ENCODE measurements around the gene CUEDC1. TPM values are rescaled to one million over a fixed set of nuclear protein-coding genes. Genes with fewer than 3 reads are reported as not detected.
"Not testable (repeated sequence)": the region's sequence is repeated elsewhere in the genome, so short reads cannot be mapped to it uniquely, and the experiment has no call there.

CUEDC1 gene
- total RNA-seq, 2 experiments from 2014 or later, result 0.47 TPM; not detected in 1

DNA sequence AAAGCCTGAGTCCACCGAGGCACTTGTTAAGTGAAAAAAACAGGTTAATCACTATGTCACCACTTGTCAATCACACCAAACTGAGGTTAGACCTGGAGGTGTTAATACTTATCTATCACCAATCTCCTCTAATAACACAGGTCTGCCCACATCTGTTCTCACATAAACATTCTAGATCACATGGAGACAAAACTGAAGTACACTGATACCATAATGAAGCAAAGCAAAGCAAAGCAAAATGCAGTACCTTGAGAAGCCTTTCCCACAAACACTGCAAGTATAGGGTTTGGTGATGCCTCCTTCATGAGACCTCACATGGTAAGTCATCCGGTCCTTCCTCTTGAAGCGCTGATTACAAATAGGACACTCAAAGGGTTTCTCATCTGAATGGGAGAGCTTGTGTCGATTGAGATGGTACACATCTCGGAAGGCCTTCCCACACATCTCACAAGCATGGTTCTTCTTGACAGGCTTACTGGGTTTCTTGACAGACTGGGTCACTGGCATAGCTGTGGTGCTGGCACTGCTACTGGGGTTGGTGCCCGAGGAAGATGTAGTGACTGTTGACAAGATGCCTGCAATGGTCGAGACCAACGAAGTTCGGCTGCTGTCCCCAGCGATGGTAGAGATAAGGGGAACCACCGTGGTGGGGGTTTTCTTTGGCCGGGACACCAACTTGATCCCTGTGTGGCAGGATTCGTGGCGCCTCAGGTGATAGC, 27.4 kb upstream of the CUEDC1 start:
- H3K36me3 Mint-ChIP-seq (ENCODE audit: low read depth), result peaks cover 63% of the 10 kb centered on the region
- no peaks in the 10 kb centered on the region for H3K27me3 Mint-ChIP-seq
- H3K4me1 Mint-ChIP-seq, result peaks cover 55% of the 10 kb centered on the region
- no peak overlapping the region for H3K4me3 Mint-ChIP-seq
- no peak for DNase-seq
- H3K9me3 Mint-ChIP-seq, result no peaks in the 10 kb centered on the region
- H3K27ac Mint-ChIP-seq, result no peak overlapping the region
- POLR2A ChIA-PET, result no interaction called here
- CTCF ChIA-PET, result interaction anchor here (1.0 to 1.4 kb wide), 2 partner anchors 13 to 17 kb away, joined by 3 read pairs; no protein-coding TSS in a partner anchor

DNA sequence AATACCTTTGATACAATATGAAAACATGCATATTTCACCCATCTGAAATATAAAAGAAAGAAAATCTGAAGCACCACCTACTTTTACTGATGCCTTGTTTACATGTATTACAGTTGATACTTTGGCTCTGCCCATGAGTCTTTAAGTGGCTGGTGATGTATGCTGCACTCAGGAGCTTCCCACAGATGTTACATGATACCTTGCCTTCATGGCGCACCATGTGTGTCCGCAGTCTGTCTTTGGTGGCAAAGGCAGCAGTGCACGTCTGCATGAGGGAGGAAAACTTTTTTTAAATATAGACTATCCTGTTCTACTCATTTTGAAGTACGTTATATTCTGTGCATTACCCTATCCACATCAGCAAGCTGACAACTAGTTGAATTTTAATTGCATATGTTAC, 25.3 kb upstream of the CUEDC1 start:
- Mint-ChIP-seq H3K4me3 (no peak overlapping the region), H3K9me3 (no peaks in the 10 kb centered on the region), H3K36me3 (ENCODE audit: low read depth) (peaks cover 69% of the 10 kb centered on the region), H3K27me3 (no peaks in the 10 kb centered on the region), H3K27ac (no peak overlapping the region), H3K4me1 (peaks cover 42% of the 10 kb centered on the region)
- ChIA-PET CTCF (interaction anchor here (1.0 to 1.5 kb wide), 4 partner anchors 10 to 88 kb away, joined by 3 to 5 read pairs (median 4); partner anchors contain the start of gene CUEDC1), POLR2A (no interaction called here)
- no peak for DNase-seq

DNA sequence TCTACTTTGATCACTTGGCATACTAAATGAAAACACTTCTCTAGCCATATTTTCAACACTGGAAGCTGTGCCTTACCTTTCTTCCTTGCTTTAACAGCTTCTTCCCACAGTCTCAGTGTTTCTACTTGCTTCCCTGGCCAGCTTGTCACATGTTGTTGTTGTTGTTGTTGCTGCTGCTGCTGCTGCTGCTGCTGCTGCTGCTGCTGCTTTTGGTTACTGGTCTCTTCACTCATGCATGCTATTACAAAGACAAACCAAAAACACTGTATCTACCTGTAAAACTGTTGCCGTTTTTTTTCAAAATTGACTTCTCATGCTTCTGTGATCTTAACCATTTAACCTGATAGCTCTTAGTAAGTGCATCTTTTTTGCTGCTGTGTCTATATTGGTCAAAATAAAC, 23.9 kb upstream of the CUEDC1 start:
- ChIA-PET CTCF (interaction anchor here (0.9 kb wide), 1 partner anchor 13 kb away, joined by 3 read pairs; no protein-coding TSS in a partner anchor), POLR2A (no interaction called here)
- DNase-seq, result no peak
- H3K4me3 Mint-ChIP-seq, result no peak overlapping the region
- H3K27ac Mint-ChIP-seq, result no peak overlapping the region
- peaks cover 74% of the 10 kb centered on the region for H3K36me3 Mint-ChIP-seq (ENCODE audit: low read depth)
- no peaks in the 10 kb centered on the region for H3K27me3 Mint-ChIP-seq
- H3K4me1 Mint-ChIP-seq, result peaks cover 28% of the 10 kb centered on the region
- H3K9me3 Mint-ChIP-seq, result no peaks in the 10 kb centered on the region

DNA sequence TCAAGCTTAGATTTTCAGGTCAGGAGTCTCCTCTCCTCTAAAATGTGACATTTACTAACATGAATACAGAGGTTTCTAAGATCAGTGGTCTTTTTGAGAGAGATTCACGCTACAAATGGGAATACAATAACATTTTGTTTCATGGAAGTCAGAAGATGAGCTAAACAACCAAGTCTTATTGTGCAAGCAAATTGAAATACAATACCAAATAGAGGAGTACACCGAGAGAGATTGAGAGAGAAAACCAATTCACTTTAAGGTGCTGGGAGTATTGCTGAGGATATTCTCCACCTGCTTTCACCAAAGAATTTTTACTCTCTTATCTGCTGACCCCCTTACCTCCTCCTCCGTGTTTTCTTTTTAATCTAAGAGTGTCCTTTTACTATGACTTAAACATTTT, 21.4 kb upstream of the CUEDC1 start:
- ChIA-PET CTCF (interaction anchor here (0.6 to 1.8 kb wide), 3 partner anchors 8 to 26 kb away, joined by 3 to 5 read pairs (median 4); no protein-coding TSS in a partner anchor), POLR2A (no interaction called here)
- Mint-ChIP-seq H3K9me3 (no peaks in the 10 kb centered on the region), H3K27me3 (no peaks in the 10 kb centered on the region), H3K36me3 (ENCODE audit: low read depth) (peaks cover 59% of the 10 kb centered on the region), H3K27ac (no peak overlapping the region), H3K4me1 (peaks cover 4% of the 10 kb centered on the region), H3K4me3 (no peak overlapping the region)
- no peak for DNase-seq

DNA sequence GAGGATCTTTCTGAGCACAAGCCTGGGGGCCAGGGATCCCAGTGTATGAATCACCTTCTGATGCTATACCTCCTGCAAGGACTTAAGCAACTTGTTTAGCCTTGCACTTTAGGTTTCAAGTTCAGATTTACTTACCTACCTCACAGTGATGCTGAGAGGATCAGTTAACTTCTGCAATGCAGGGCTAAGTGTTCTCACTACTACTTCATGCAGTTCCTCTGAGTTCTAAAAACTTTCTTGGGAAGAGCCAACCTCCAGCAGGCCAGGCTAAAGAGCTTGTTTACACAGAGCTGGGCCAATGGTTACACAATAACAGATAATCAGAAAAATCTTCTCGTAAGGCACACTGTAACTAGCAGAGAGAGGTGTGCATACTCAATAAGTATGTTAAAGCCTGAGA, 19.8 kb upstream of the CUEDC1 start:
- H3K4me3 Mint-ChIP-seq, result no peak overlapping the region
- peaks cover 48% of the 10 kb centered on the region for H3K36me3 Mint-ChIP-seq (ENCODE audit: low read depth)
- ChIA-PET CTCF (interaction anchor here (0.6 to 1.3 kb wide), 3 partner anchors 15 to 29 kb away, joined by 3 to 4 read pairs (median 3); no protein-coding TSS in a partner anchor), POLR2A (no interaction called here)
- H3K27ac Mint-ChIP-seq, result no peak overlapping the region
- DNase-seq, result no peak
- no peaks in the 10 kb centered on the region for H3K27me3 Mint-ChIP-seq
- no peaks in the 10 kb centered on the region for H3K4me1 Mint-ChIP-seq
- no peaks in the 10 kb centered on the region for H3K9me3 Mint-ChIP-seq

DNA sequence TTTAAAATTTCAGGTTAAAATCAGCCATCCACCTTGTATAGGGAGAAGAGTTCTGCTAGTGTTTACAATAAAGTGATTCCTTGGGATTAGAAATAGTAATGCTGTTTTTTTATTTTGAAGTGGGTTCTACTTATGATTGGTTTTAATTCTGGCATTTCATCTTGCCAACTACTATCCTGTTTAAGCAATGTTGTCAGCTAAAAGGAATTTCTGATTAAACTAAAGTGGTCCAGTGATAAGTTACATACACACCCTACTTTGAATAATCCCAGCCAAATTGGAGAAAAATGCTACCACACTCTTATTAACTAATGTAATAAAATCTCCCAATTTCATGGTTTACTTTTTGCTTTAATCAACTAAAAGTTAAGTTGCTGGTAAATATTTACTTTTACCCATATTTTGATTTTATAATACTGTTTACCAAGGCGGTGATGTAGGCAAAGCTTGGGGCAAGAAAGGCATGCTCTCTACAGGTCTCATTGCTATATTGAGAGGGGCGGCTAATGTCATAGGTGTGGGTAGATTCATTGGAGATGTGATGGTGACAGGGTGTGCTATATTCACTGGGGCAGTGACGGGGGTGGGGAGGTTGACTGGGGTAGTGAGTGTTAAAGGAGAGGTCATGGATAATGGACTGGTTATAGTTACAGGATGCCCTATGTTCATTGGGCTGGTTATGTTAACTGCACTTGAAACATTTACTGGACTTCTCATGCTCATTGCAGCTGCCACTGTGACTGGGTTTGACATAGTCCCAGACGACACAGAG, 19.0 kb upstream of the CUEDC1 start:
- H3K4me3 Mint-ChIP-seq, POLR2A ChIA-PET, H3K4me1 Mint-ChIP-seq, H3K27ac Mint-ChIP-seq, H3K9me3 Mint-ChIP-seq, H3K27me3 Mint-ChIP-seq, DNase-seq: not testable (repeated sequence)
- H3K36me3 Mint-ChIP-seq (ENCODE audit: low read depth), result peaks cover 47% of the 10 kb centered on the region
- CTCF ChIA-PET, result interaction anchor here (1.3 kb wide), 1 partner anchor 16 kb away, joined by 3 read pairs; no protein-coding TSS in a partner anchor

DNA sequence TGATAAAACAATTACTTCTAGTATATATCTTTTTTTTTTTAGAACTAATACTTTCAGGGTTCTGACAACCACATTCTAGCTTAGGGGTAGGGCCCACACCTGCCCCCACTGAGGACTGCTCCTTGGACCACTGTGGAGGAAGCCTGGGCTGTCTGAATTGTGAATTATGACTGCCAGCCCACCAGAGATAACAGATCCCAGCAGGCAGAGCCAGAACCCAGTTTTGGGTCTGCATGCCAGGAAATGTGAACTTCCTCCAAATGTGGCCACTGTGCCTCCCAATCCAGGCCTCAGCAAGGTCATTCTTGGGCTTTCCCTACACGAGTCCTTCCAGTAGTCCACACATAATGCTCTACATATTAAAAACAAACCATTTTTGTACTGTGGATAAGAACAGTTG, 16.9 kb upstream of the CUEDC1 start:
- no peak overlapping the region for H3K27ac Mint-ChIP-seq
- no peaks in the 10 kb centered on the region for H3K9me3 Mint-ChIP-seq
- H3K27me3 Mint-ChIP-seq, result no peaks in the 10 kb centered on the region
- H3K36me3 Mint-ChIP-seq (ENCODE audit: low read depth), result peaks cover 32% of the 10 kb centered on the region
- no peak overlapping the region for H3K4me3 Mint-ChIP-seq
- no peaks in the 10 kb centered on the region for H3K4me1 Mint-ChIP-seq
- POLR2A ChIA-PET, result no interaction called here
- DNase-seq, result no peak
- CTCF ChIA-PET, result interaction anchor here (1.2 to 1.8 kb wide), 3 partner anchors 14 to 28 kb away, joined by 3 to 6 read pairs (median 4); no protein-coding TSS in a partner anchor

DNA sequence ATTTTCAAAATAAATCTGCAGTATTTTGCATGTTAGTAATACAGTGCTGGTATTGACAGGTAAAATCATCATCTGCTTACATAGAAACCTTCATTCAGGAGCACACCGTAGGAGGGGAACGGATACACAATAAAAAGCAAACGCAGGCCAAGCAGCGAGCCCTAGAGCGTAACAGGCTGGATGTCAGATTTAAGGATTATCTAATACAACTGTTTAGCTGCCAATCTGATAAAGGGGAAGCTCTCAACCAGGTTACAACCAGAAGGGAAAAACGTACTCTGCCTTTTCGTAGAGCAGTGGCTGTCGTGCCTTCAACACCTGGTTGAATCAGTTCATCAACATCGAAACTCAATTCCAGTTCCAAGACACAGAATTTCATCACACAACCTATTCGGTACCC, 16.4 kb upstream of the CUEDC1 start:
- Mint-ChIP-seq H3K27me3 (no peaks in the 10 kb centered on the region), H3K27ac (no peak overlapping the region), H3K9me3 (no peaks in the 10 kb centered on the region), H3K4me3 (no peak overlapping the region), H3K36me3 (ENCODE audit: low read depth) (peaks cover 27% of the 10 kb centered on the region), H3K4me1 (no peaks in the 10 kb centered on the region)
- CTCF ChIA-PET, result interaction anchor here (1.2 to 1.8 kb wide), 3 partner anchors 15 to 28 kb away, joined by 3 to 6 read pairs (median 4); no protein-coding TSS in a partner anchor
- POLR2A ChIA-PET, result no interaction called here
- DNase-seq, result no peak

DNA sequence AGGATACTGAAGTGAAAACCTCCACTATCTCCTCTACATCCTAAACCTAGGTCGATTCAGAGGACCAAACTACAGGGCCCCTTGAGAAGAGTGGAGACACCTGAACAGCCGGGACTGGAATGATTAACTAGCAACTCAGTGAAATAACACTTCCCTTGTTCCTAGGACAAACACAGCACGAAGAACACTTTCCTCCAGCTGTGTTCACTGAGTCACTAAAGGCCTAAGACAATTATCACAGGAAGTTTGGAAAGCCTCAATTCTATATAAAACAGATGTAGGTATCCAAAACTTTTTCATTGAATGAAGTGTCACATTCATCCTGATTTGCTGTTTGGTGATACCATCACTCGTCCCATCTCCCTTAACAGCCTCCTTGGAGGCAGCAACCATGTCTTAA, 15.5 kb upstream of the CUEDC1 start:
- Mint-ChIP-seq H3K4me3 (no peak overlapping the region), H3K4me1 (no peaks in the 10 kb centered on the region), H3K27me3 (no peaks in the 10 kb centered on the region), H3K27ac (no peak overlapping the region), H3K9me3 (no peaks in the 10 kb centered on the region), H3K36me3 (ENCODE audit: low read depth) (peaks cover 19% of the 10 kb centered on the region)
- ChIA-PET CTCF (interaction anchor here (1.7 kb wide), 1 partner anchor 18 kb away, joined by 3 read pairs; no protein-coding TSS in a partner anchor), POLR2A (no interaction called here)
- no peak for DNase-seq

DNA sequence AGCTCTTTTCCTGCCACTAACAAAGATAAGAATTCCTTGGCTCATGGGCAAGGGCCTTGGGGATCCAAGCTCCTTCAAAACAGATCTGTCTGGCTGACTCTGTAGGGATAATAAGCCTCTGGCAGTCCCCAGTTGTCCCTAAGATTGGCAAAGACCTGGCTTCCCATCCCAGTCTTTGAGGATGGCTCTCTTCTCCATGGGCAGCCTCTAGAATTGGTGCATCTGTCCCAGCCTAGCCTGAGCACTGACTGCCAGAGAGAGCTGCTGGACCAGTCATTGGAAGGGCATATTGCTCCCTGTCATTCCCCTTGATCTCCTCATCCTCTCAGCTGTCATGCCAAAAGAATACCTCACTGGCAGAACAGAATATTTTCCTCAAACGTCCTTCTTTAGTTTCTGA, 13.2 kb upstream of the CUEDC1 start:
- peaks cover 4% of the 10 kb centered on the region for H3K36me3 Mint-ChIP-seq (ENCODE audit: low read depth)
- POLR2A ChIA-PET, result no interaction called here
- no peak overlapping the region for H3K4me3 Mint-ChIP-seq

DNA sequence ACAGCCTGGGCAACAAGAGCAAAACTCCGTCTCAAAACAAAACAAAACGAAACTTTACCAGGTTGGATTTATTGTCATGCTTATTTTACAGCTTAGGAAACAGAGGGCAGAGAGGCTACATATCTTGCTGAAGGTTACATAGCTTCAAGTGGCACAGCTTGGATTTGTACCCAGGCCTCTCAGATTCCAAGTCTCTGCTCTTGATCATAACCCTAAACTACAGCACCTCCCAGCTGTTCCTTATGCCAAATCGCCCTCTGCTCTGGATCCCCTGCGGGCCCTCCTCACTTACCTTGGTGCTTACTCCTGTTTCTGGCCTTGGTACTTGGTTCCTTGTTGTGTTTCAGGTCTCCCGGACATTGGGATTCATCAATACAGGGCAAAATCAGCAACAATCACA, 11.7 kb upstream of the CUEDC1 start:
- Mint-ChIP-seq H3K9me3 (no peaks in the 10 kb centered on the region), H3K27me3 (peaks cover 9% of the 10 kb centered on the region), H3K4me1 (no peaks in the 10 kb centered on the region), H3K36me3 (ENCODE audit: low read depth) (no peaks in the 10 kb centered on the region), H3K27ac (no peak overlapping the region), H3K4me3 (no peak overlapping the region)
- ChIA-PET CTCF (interaction anchor here (1.0 to 3.0 kb wide), 3 partner anchors 11 to 75 kb away, joined by 3 to 8 read pairs (median 3); partner anchors contain the start of gene CUEDC1), POLR2A (interaction anchor here (0.6 kb wide), 1 partner anchor 27 kb away, joined by 4 read pairs; no protein-coding TSS in a partner anchor)
- DNase-seq, result no peak

More for the DNA sequence above, 13.2 kb upstream of the CUEDC1 start:
- Mint-ChIP-seq H3K9me3 (no peaks in the 10 kb centered on the region), H3K4me1 (no peaks in the 10 kb centered on the region), H3K27ac (no peak overlapping the region), H3K27me3 (no peaks in the 10 kb centered on the region)
- CTCF ChIA-PET, result interaction anchor here (0.6 to 3.0 kb wide), 4 partner anchors 13 to 818 kb away, joined by 3 to 8 read pairs (median 3); partner anchors contain the start of gene CUEDC1
- no peak for DNase-seq

DNA sequence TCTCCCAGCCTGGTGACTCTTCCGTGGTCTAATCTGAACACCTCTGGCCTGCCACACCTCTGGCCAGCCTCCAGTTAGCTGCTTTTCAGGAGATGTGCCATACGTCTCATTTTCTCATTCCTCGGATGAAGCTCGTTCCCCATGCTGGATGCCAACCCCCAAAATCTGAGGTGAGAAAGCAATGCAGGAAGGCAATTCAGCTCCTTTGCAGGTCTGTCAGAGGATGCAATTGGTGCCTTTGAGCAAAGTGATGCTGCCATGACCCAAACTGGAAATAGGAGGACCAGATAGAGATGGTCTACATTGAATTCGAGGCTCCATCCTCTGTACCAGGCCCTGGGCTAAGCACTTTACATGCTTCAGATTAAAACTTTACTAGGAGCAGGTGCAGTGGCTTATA, 11.0 kb upstream of the CUEDC1 start:
- Mint-ChIP-seq H3K4me1 (no peaks in the 10 kb centered on the region), H3K36me3 (ENCODE audit: low read depth) (no peaks in the 10 kb centered on the region), H3K9me3 (no peaks in the 10 kb centered on the region), H3K27ac (no peak overlapping the region), H3K4me3 (no peak overlapping the region), H3K27me3 (peaks cover 10% of the 10 kb centered on the region)
- CTCF ChIA-PET, result interaction anchor here (1.0 to 3.0 kb wide), 5 partner anchors 10 to 74 kb away, joined by 3 to 8 read pairs (median 4); partner anchors contain the start of gene CUEDC1
- DNase-seq, result no peak
- POLR2A ChIA-PET, result no interaction called here
